LNCAP (cell line): ENCODE measurements around the gene ARID1B.

Experiments
- CTCF ChIP-seq: fragments of 450-650 bp; IDR thresholded peaks from 2 replicates; pipeline ENCODE4 v1.5.1; 2017; ENCODE audit warnings: mild to moderate bottlenecking

Gene ARID1B

DNA sequence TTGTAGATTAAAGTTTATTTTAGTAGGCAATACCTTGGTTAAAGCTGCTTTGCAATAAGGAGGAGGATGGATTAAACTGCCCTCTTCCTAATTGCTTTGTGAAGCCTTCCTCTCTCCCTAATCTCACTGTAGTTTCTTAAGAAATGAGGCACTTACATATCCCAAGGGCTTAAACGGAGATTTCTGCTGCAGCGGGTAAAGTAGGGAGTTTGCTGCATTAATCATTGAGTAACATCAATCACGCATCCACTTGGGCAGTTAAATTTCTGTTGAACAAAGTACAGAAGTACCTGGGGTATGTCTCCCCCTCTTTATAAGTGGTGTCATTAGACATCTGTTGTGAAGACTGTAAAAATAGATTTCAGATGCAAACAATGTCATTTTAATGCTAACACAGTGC is 29.5 kb upstream of the ARID1B start:
- TF ChIP-seq CTCF, result no peak

- TF ChIP-seq CTCF, result no peak
Observed at GRCh38 chr6:156748504-156748903, 28.7 kb upstream of the ARID1B start.

DNA sequence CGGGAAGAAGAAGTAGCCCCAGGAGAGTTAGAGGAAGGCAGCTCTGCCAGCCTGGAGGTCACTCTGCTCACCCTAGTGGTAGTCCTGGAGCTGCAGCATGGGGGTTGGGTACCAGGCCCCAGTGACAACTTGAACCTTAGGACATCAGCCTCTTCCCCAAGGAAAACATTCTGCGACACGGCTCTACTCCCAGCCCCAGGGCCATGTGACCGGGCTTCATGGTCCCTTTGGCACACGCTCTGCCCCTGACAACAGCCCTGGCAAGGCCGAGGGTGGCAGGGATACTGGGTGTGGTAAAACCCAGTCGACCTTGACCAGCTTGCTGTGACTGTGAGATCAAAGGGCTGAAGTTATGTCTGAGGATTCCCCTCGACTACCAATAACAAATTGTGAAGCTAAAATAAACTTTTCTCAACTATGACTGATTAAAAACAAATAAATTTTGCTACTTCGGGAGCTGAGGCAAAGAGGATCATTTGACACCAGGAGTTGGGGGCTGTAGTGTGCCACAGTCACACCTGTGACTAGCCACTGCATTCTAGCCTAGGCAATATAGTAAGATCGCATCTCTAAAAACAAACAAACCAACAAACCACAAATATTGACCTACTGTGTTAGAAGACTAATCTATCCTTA is 24.4 kb upstream of the ARID1B start:
- no peak for TF ChIP-seq CTCF

DNA sequence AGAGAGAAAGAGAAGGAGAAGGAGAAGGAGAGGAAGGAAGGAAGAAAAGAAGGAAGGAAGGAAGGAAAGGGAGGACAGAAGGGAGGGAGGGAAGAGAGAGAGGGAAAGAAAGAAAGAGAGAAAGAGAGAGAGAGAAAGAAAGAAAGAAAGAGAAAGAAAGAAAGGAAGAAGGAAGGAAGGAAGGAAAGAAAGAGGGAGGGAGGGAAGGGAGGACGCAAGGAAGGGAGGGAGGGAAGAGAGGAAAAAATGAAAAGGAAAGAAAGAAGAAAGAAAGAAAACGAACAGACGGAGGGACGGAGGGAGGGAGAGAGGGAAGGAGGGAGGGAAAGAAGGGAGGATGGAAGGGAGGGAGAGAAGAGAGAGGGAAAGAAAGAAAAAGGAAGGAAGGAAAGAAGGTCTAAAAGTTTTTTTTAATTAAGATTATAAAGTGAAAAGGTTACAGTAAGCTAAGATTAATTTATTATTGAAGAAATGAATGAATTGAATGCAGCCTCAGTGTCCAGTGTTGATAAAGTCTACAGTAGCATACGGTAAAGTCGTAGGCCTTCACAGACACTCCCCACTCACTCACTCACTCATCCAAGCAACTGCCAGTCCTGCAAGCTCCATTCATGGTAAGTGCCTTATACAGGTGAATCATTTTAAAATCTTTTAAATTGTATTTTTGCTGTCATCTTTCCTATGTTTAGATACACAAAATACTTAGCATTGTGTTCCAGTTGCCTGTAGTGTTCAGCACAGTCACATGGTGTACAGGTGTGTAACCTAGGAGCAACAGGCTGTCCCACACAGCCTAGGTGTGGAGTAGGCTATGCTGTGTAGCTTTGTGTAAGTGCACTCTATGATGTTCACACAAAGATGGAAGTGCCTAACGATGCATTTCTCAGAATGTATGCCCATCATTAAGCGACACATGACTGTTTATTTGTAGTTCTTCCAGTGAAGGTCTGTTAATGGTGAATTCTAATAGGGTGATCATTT is 20.3 kb upstream of the ARID1B start:
- no peak for TF ChIP-seq CTCF

DNA sequence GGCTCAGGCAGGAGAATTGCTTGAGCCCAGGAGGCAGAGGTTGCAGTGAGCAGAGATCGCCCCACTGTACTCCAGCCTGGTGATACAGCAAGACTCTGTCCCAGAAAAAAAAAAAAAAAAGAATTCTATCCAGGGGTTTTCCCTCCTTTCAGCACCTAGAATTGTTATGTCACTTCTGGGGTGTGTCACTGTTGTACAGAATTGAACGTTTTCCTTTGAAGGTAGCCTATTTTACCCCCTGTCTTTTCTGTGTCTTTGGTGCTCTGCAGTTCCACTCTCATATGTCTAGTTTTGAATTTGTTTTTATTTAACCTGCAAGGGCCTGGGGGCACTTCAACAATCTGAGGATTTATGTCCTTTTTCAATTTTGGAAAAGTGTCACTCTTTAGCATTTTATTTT is 19.3 kb upstream of the ARID1B start:
- TF ChIP-seq CTCF, result no peak

- no peak for TF ChIP-seq CTCF
Observed at GRCh38 chr6:156760377-156760776, 16.8 kb upstream of the ARID1B start.

GRCh38 chr6:156762547-156762946 is 14.6 kb upstream of the ARID1B start:
- no peak for TF ChIP-seq CTCF
